K562 (cell line): ENCODE results near the gene UBE3D. TPM values are rescaled to one million over a fixed set of nuclear protein-coding genes. Genes with fewer than 3 reads are reported as not detected.

Experiments used
- CTCF ChIP-seq, 3 experiments: IDR thresholded peaks in 2 of 3; conservative IDR thresholded peaks in 1 of 3; 2 replicates each; pipeline ENCODE4 v1.5.1; 2011 to 2012; ENCODE audit warnings: low read length in 3 of 3, mild to moderate bottlenecking in 3 of 3, control low read depth in 2 of 3, improper control_type of control experiment in 1 of 3, inconsistent platforms in 1 of 3, low read depth in 1 of 3, mixed read lengths in 1 of 3, moderate library complexity in 1 of 3; ENCODE audit not compliant: insufficient read depth in 2 of 3
- HLTF ChIP-seq: fragments of 450-650 bp; IDR thresholded peaks from 2 replicates; pipeline ENCODE4 v1.6.1; 2016
- NR2C2 ChIP-seq, 2 experiments: fragments of 200-800 bp in 1 of 2; sonication (Bioruptor generic) in 1 of 2; sonication (generic) in 1 of 2; formaldehyde crosslinking in 1 of 2; IDR thresholded peaks; 2 replicates each; pipeline versions ENCODE4 v1.6.1 to v1.8.0; 2016 to 2022; ENCODE audit warnings: mild to moderate bottlenecking in 1 of 2, missing compliant biosample characterization in 1 of 2, missing genetic modification characterization in 1 of 2, missing genetic modification reagents in 1 of 2
- RAD51 ChIP-seq: fragments of 450-650 bp; IDR thresholded peaks from 2 replicates; pipeline ENCODE4 v1.7.1; 2016; ENCODE audit warnings: low read depth, mild to moderate bottlenecking, borderline replicate concordance
- STAT6 ChIP-seq: sonication (generic); formaldehyde crosslinking; IDR thresholded peaks from 2 replicates; pipeline ENCODE4 v1.8.1; 2023; ENCODE audit warnings: mild to moderate bottlenecking, missing genetic modification reagents
- ZNF436 ChIP-seq: fragments of 250-450, 450-650 bp; sonication (Bioruptor Pico); formaldehyde crosslinking; IDR thresholded peaks from 2 replicates; pipeline ENCODE4 v1.7.0; 2020; ENCODE audit warnings: mild to moderate bottlenecking
- ZNF592 ChIP-seq: fragments of 450-650 bp; IDR thresholded peaks from 2 replicates; pipeline ENCODE4 v1.6.1; 2017; ENCODE audit warnings: antibody characterized with exemption, mild to moderate bottlenecking
- polyA plus RNA-seq, 8 experiments: library from polyadenylated mRNA; depleted of rRNA in 4 of 8; stranded (reverse) in 5 of 8; unstranded in 3 of 8; fragments of >200 nt; fragmentation: Nextera tagmentation in 2 of 8; fragmentation: Illumina TruSeq in 1 of 8; extraction: Ambion mirVana in 2 of 8; extraction: Trizol in 1 of 8; gene quantifications; 2 replicates each; pipeline versions ENCODE4 v1.2.1 to v1.2.3, GENCODE V29; 2011 to 2014; ENCODE audit warnings: inconsistent platforms in 1 of 8, missing spikeins in 1 of 8
- total RNA-seq, 7 experiments: library from RNA; depleted of rRNA in 6 of 7; stranded (reverse); fragments of >200 nt in 6 of 7; fragmentation: Illumina TruSeq in 2 of 7; extraction: Trizol in 2 of 7; gene quantifications; 2 replicates each; pipeline versions ENCODE4 v1.2.1 to v1.2.3, GENCODE V29; 2011 to 2021; ENCODE audit warnings: low replicate concordance in 1 of 7

UBE3D gene
- total and polyA plus RNA-seq, 9 of the 15 experiments (the other 6 are each of a cell fraction or from before 2014, with no cell fraction given) = 9.4 to 17.6 (median 11.9) TPM

- TF ChIP-seq ZNF592 (no peak), HLTF (no peak), STAT6 (CRISPR knock-in tag) (no peak), CTCF (IDR thresholded peaks at IDR 0.05 in 2 of 3, conservative IDR thresholded peaks at IDR 0.05 in 1 of 3; ENCODE audit: insufficient read depth in 2 of 3, low read depth in 1 of 3, low read length in 3 of 3) (peak; percentile 94 to 98 (median 95)), NR2C2 (CRISPR knock-in tag; IDR thresholded peaks at IDR 0.05) (no peak), NR2C2 (tag; IDR thresholded peaks at IDR 0.05) (peak; percentile 45), RAD51 (no peak), ZNF436 (CRISPR knock-in tag) (no peak)
Measured at GRCh38 chr6:83067448-83068439, 2.1 kb upstream of the UBE3D start, which contains the start of gene DOP1A (continued).
